Keratinocyte (primary cell): ENCODE results near the gene VDAC2. TPM values are rescaled to one million over a fixed set of nuclear protein-coding genes. Genes with fewer than 3 reads are reported as not detected.
"Not testable (repeated sequence)": the region's sequence is repeated elsewhere in the genome, so short reads cannot be mapped to it uniquely, and the experiment has no call there.

Experiments used
- DNase-seq: peaks from one replicate; pipeline ENCODE4 v3.0.0-alpha.2; 2011; ENCODE audit warnings: low read depth, missing footprints, low spot score
- FAIRE-seq: peaks from 2 replicates; lab custom pipeline; 2011; peaks lifted over from hg19 to GRCh38; lab: Jason Lieb, UNC
- H2AFZ ChIP-seq: 2 replicates; pipeline ENCODE4 v1.6.0; 2012; ENCODE audit warnings: low read length, control low read depth, inconsistent platforms; ENCODE audit not compliant: control insufficient read depth
- H3K27ac ChIP-seq: 2 replicates; pipeline ENCODE4 v1.5.1; 2011; ENCODE audit warnings: low read length; ENCODE audit not compliant: control insufficient read depth, insufficient read depth
- H3K27me3 ChIP-seq: 3 replicates; pipeline ENCODE4 v1.6.0; 2011; ENCODE audit warnings: low read length; ENCODE audit not compliant: control insufficient read depth, insufficient read depth; ENCODE audit errors: extremely low read depth
- H3K36me3 ChIP-seq, 2 experiments: 2 replicates in 1 of 2; 3 replicates in 1 of 2; pipeline ENCODE4 v1.5.1; 2011; ENCODE audit warnings: low read length in 2 of 2, mild to moderate bottlenecking in 1 of 2; ENCODE audit not compliant: control insufficient read depth in 2 of 2, insufficient read depth in 2 of 2; ENCODE audit errors: extremely low read depth in 1 of 2
- H3K4me1 ChIP-seq: 3 replicates; pipeline ENCODE4 v1.5.1; 2011; ENCODE audit warnings: low read length; ENCODE audit not compliant: control insufficient read depth, insufficient read depth; ENCODE audit errors: extremely low read depth
- H3K4me2 ChIP-seq: 3 replicates; pipeline ENCODE4 v1.6.0; 2011; ENCODE audit warnings: low read depth, low read length; ENCODE audit not compliant: control insufficient read depth, insufficient read depth; ENCODE audit errors: extremely low read depth
- H3K4me3 ChIP-seq, 3 experiments: fragments of 200-600 bp in 1 of 3; sonication (generic) in 1 of 3; 2 replicates in 2 of 3; 3 replicates in 1 of 3; pipeline ENCODE4 v1.5.1; 2011 to 2016; ENCODE audit warnings: low read length in 3 of 3, mild to moderate bottlenecking in 3 of 3, control low read depth in 2 of 3, inconsistent platforms in 1 of 3, low read depth in 1 of 3, mixed read lengths in 1 of 3, mixed run types in 1 of 3, moderate library complexity in 1 of 3; ENCODE audit not compliant: control insufficient read depth in 2 of 3, insufficient read depth in 2 of 3; ENCODE audit errors: extremely low read depth in 1 of 3
- H3K79me2 ChIP-seq: 2 replicates; pipeline ENCODE4 v1.6.0; 2012; ENCODE audit warnings: low read length; ENCODE audit not compliant: control insufficient read depth, insufficient read depth
- H3K9ac ChIP-seq: 3 replicates; pipeline ENCODE4 v1.6.0; 2011; ENCODE audit warnings: low read length; ENCODE audit not compliant: control insufficient read depth, insufficient read depth; ENCODE audit errors: extremely low read depth
- H3K9me1 ChIP-seq: 3 replicates; pipeline ENCODE4 v1.6.0; 2011; ENCODE audit warnings: low read length; ENCODE audit not compliant: control insufficient read depth, insufficient read depth; ENCODE audit errors: extremely low read depth
- H3K9me3 ChIP-seq: 2 replicates; pipeline ENCODE4 v1.5.1; 2012; ENCODE audit warnings: low read depth, low read length; ENCODE audit not compliant: control insufficient read depth
- H4K20me1 ChIP-seq: 3 replicates; pipeline ENCODE4 v1.6.0; 2011; ENCODE audit warnings: low read length; ENCODE audit not compliant: control insufficient read depth, insufficient read depth; ENCODE audit errors: extremely low read depth
- CTCF ChIP-seq, 3 experiments: IDR thresholded peaks in 1 of 3; conservative IDR thresholded peaks in 1 of 3; optimal IDR thresholded peaks in 1 of 3; 2 replicates in 2 of 3; 3 replicates in 1 of 3; pipeline versions ENCODE3 to v1.5.1; 2011; ENCODE audit warnings: low read length in 3 of 3, mild to moderate bottlenecking in 3 of 3, moderate library complexity in 2 of 3, control low read depth in 1 of 3, inconsistent platforms in 1 of 3; ENCODE audit not compliant: insufficient read depth in 2 of 3; ENCODE audit errors: extremely low read depth in 1 of 3
- EZH2 ChIP-seq: IDR thresholded peaks from one replicate; pipeline ENCODE4 v1.6.1; 2012; ENCODE audit warnings: inconsistent platforms, mild to moderate bottlenecking, low read length, moderate library complexity
- dilution Hi-C: fragments of 300-500 bp; cut with MboI; formaldehyde crosslinking; loops from one replicate; pipeline ENCODE4 v1.7.0; 2020; ENCODE audit warnings: low sequenced_read_pairs; ENCODE audit not compliant: extremely low pct_ligation_motif_present
- polyA plus RNA-seq, 5 experiments: library from polyadenylated mRNA; depleted of rRNA in 3 of 5; stranded (reverse) in 3 of 5; stranded (forward) in 1 of 5; unstranded in 1 of 5; fragments of >200 nt; gene quantifications; 1 replicate in 1 of 5; 2 replicates in 3 of 5; 3 replicates in 1 of 5; pipeline versions ENCODE4 v1.2.1 to v1.2.3, GENCODE V29; 2011 to 2012; ENCODE audit warnings: missing spikeins in 2 of 5, low read depth in 1 of 5, low replicate concordance in 1 of 5

VDAC2 gene
- polyA plus RNA-seq, 1 donor (not counting 4 experiments of a cell fraction or from before 2014, with no cell fraction given), result 152 TPM

DNA sequence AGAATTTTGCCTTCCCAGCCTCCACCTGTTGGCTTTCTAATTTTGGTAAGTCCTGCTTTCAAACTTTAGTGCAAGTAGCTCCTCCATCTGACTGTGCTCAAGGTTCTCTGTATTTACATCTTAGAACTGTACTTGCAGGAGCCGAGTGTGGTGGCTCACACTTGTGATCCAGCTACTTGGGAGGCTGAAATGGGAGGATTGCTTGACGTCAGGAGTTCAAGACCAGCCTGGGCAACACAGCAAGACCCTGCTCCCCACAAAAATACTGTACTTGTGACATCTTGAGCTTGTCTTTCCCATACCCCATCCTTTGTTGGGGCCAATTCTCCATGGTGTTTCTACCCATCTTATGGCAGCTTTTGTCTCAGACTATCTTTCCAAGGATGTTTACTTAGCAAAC, 4.7 kb upstream of the VDAC2 start:
- H3K4me3 ChIP-seq, result no peak overlapping the region
- DNase-seq, result no peak

GRCh38 chr10:75206638-75207037, 4.0 kb upstream of the VDAC2 start:
- dilution Hi-C loops, H3K36me3 ChIP-seq, H2AFZ ChIP-seq, H3K9ac ChIP-seq, H3K4me3 ChIP-seq, H3K9me3 ChIP-seq, H3K27ac ChIP-seq, FAIRE-seq, H3K4me2 ChIP-seq, H3K9me1 ChIP-seq, H3K27me3 ChIP-seq, H4K20me1 ChIP-seq, DNase-seq: not testable (repeated sequence)
- peaks cover 10% of the 10 kb centered on the region for H3K79me2 ChIP-seq
- peaks cover 56% of the 10 kb centered on the region for H3K4me1 ChIP-seq

More for the DNA sequence above, 4.7 kb upstream of the VDAC2 start:
- no peaks in the 10 kb centered on the region for H3K36me3 ChIP-seq
- no peak overlapping the region for H2AFZ ChIP-seq
- no peak for TF ChIP-seq CTCF (optimal IDR thresholded peaks at IDR 0.05 in 1 of 3, IDR thresholded peaks at IDR 0.05 in 1 of 3, conservative IDR thresholded peaks at IDR 0.05 in 1 of 3; ENCODE audit: extremely low read depth in 1 of 3, insufficient read depth in 2 of 3, low read length in 3 of 3)
- no peak for TF ChIP-seq EZH2
- H3K4me2 ChIP-seq, result no peak overlapping the region
- H3K27ac ChIP-seq, result no peak overlapping the region
- no peaks in the 10 kb centered on the region for H4K20me1 ChIP-seq
- H3K4me1 ChIP-seq, result peaks cover 56% of the 10 kb centered on the region
- peaks cover 3% of the 10 kb centered on the region for H3K79me2 ChIP-seq
- H3K27me3 ChIP-seq, result no peaks in the 10 kb centered on the region
- no peak overlapping the region for H3K9ac ChIP-seq
- FAIRE-seq, result no peak
- no peaks in the 10 kb centered on the region for H3K9me3 ChIP-seq
- dilution Hi-C loops, result no loop called here
- no peaks in the 10 kb centered on the region for H3K9me1 ChIP-seq
